ENCODE results near the gene CALM3.

CALM3 gene

GRCh38 chr19:46574533-46574932 is 26.6 kb upstream of the CALM3 start:
- Histone ChIP-seq H3K36me3 (ENCODE audit: insufficient read depth, low read length) (no peaks in the 10 kb centered on the region), H2AFZ (ENCODE audit: low read length, unreplicated experiment) (no peak overlapping the region), H3K4me1 (ENCODE audit: control insufficient read depth, insufficient read depth, low read length, unreplicated experiment) (no peaks in the 10 kb centered on the region), H3K27me3 (ENCODE audit: insufficient read depth, low read length) (no peaks in the 10 kb centered on the region), H3K27ac (ENCODE audit: low read depth, low read length) (no peak overlapping the region), H3K4me3 (ENCODE audit: low read depth, low read length) (no peak overlapping the region), H3K79me2 (ENCODE audit: control insufficient read depth, insufficient read depth, low read length, unreplicated experiment) (no peaks in the 10 kb centered on the region)

- Histone ChIP-seq H3K27ac (ENCODE audit: low read depth, low read length) (no peak overlapping the region), H3K4me3 (ENCODE audit: low read depth, low read length) (no peak overlapping the region), H3K4me1 (ENCODE audit: control insufficient read depth, insufficient read depth, low read length, unreplicated experiment) (no peaks in the 10 kb centered on the region), H3K27me3 (ENCODE audit: insufficient read depth, low read length) (no peaks in the 10 kb centered on the region), H3K79me2 (ENCODE audit: control insufficient read depth, insufficient read depth, low read length, unreplicated experiment) (no peaks in the 10 kb centered on the region), H3K36me3 (ENCODE audit: insufficient read depth, low read length) (no peaks in the 10 kb centered on the region), H2AFZ (ENCODE audit: low read length, unreplicated experiment) (no peak overlapping the region)
These were observed 22.7 kb upstream of the CALM3 start for GRCh38 chr19:46578450-46578849.

- Histone ChIP-seq H2AFZ (ENCODE audit: low read length, unreplicated experiment) (no peak overlapping the region), H3K36me3 (ENCODE audit: insufficient read depth, low read length) (no peaks in the 10 kb centered on the region), H3K27me3 (ENCODE audit: insufficient read depth, low read length) (no peaks in the 10 kb centered on the region), H3K4me3 (ENCODE audit: low read depth, low read length) (no peak overlapping the region), H3K4me1 (ENCODE audit: control insufficient read depth, insufficient read depth, low read length, unreplicated experiment) (no peaks in the 10 kb centered on the region), H3K79me2 (ENCODE audit: control insufficient read depth, insufficient read depth, low read length, unreplicated experiment) (no peaks in the 10 kb centered on the region), H3K27ac (ENCODE audit: low read depth, low read length) (no peak overlapping the region)
These were observed 21.7 kb upstream of the CALM3 start for GRCh38 chr19:46579361-46579879.

DNA sequence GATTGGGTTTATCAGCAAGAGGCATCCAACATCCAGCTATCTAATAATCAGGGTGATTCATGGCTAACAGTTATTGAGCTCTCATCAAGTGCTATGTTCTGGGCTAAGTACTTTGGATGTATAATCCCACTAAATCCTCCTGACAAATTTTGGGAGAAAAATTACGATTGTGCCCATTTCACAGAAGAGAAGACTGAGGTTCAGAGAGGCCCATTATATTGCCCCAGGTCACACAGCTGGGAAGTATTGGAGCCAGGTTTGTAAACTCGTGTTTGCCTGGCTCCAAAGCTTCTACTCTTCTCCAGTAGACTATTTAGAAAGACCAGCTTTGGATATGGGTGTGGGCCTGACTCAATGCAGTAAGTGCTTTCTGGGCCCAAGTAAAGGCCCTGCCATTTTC is 20.9 kb upstream of the CALM3 start:
- H3K27ac ChIP-seq (ENCODE audit: low read depth, low read length), result no peak overlapping the region
- no peaks in the 10 kb centered on the region for H3K27me3 ChIP-seq (ENCODE audit: insufficient read depth, low read length)
- H3K4me3 ChIP-seq (ENCODE audit: low read depth, low read length), result no peak overlapping the region

GRCh38 chr19:46585539-46585938 is 15.6 kb upstream of the CALM3 start:
- Histone ChIP-seq H3K4me1 (ENCODE audit: control insufficient read depth, insufficient read depth, low read length, unreplicated experiment) (no peaks in the 10 kb centered on the region), H3K27ac (ENCODE audit: low read depth, low read length) (no peak overlapping the region), H3K36me3 (ENCODE audit: insufficient read depth, low read length) (no peaks in the 10 kb centered on the region), H3K4me3 (ENCODE audit: low read depth, low read length) (no peak overlapping the region), H2AFZ (ENCODE audit: low read length, unreplicated experiment) (no peak overlapping the region), H3K27me3 (ENCODE audit: insufficient read depth, low read length) (no peaks in the 10 kb centered on the region), H3K79me2 (ENCODE audit: control insufficient read depth, insufficient read depth, low read length, unreplicated experiment) (no peaks in the 10 kb centered on the region)

More for the DNA sequence above, 20.9 kb upstream of the CALM3 start:
- Histone ChIP-seq H3K79me2 (ENCODE audit: control insufficient read depth, insufficient read depth, low read length, unreplicated experiment) (no peaks in the 10 kb centered on the region), H3K4me1 (ENCODE audit: control insufficient read depth, insufficient read depth, low read length, unreplicated experiment) (no peaks in the 10 kb centered on the region), H2AFZ (ENCODE audit: low read length, unreplicated experiment) (no peak overlapping the region), H3K36me3 (ENCODE audit: insufficient read depth, low read length) (no peaks in the 10 kb centered on the region)

DNA sequence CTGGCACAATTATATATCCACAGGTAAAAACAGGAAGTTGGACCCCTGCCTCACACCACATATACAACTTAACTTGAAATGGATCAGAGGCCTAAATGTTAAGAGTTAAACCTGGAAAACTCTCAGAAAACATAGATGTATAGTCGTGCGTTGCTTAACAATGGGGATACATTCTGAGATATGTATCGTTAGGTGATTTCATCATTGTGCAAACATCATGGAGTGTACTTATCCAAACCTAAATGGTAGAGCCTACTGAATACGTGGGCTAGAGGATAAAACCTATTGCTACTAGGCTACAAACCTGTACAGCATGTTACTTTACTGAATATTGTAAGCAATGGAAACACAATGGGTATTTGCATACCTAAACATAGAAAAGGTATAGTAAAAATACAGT is 14.8 kb upstream of the CALM3 start:
- Histone ChIP-seq H3K36me3 (ENCODE audit: insufficient read depth, low read length) (no peaks in the 10 kb centered on the region), H3K4me1 (ENCODE audit: control insufficient read depth, insufficient read depth, low read length, unreplicated experiment) (no peaks in the 10 kb centered on the region), H3K79me2 (ENCODE audit: control insufficient read depth, insufficient read depth, low read length, unreplicated experiment) (no peaks in the 10 kb centered on the region), H3K27ac (ENCODE audit: low read depth, low read length) (no peak overlapping the region), H3K27me3 (ENCODE audit: insufficient read depth, low read length) (no peaks in the 10 kb centered on the region), H3K4me3 (ENCODE audit: low read depth, low read length) (no peak overlapping the region), H2AFZ (ENCODE audit: low read length, unreplicated experiment) (no peak overlapping the region)

- Histone ChIP-seq H3K4me1 (ENCODE audit: control insufficient read depth, insufficient read depth, low read length, unreplicated experiment) (no peaks in the 10 kb centered on the region), H3K79me2 (ENCODE audit: control insufficient read depth, insufficient read depth, low read length, unreplicated experiment) (no peaks in the 10 kb centered on the region), H3K27me3 (ENCODE audit: insufficient read depth, low read length) (no peaks in the 10 kb centered on the region), H3K36me3 (ENCODE audit: insufficient read depth, low read length) (no peaks in the 10 kb centered on the region), H3K27ac (ENCODE audit: low read depth, low read length) (no peak overlapping the region), H2AFZ (ENCODE audit: low read length, unreplicated experiment) (no peak overlapping the region), H3K4me3 (ENCODE audit: low read depth, low read length) (no peak overlapping the region)
These were observed 13.3 kb upstream of the CALM3 start for GRCh38 chr19:46587861-46588260.

GRCh38 chr19:46591254-46591653 is 9.9 kb upstream of the CALM3 start:
- Histone ChIP-seq H3K27ac (ENCODE audit: low read depth, low read length) (no peak overlapping the region), H3K4me3 (ENCODE audit: low read depth, low read length) (no peak overlapping the region), H3K4me1 (ENCODE audit: control insufficient read depth, insufficient read depth, low read length, unreplicated experiment) (no peaks in the 10 kb centered on the region), H3K36me3 (ENCODE audit: insufficient read depth, low read length) (no peaks in the 10 kb centered on the region), H3K27me3 (ENCODE audit: insufficient read depth, low read length) (no peaks in the 10 kb centered on the region), H3K79me2 (ENCODE audit: control insufficient read depth, insufficient read depth, low read length, unreplicated experiment) (no peaks in the 10 kb centered on the region), H2AFZ (ENCODE audit: low read length, unreplicated experiment) (no peak overlapping the region)

GRCh38 chr19:46591870-46592269 is 9.3 kb upstream of the CALM3 start:
- H3K4me1 ChIP-seq (ENCODE audit: control insufficient read depth, insufficient read depth, low read length, unreplicated experiment), result no peaks in the 10 kb centered on the region
- no peak overlapping the region for H3K4me3 ChIP-seq (ENCODE audit: low read depth, low read length)
- no peaks in the 10 kb centered on the region for H3K36me3 ChIP-seq (ENCODE audit: insufficient read depth, low read length)
- H2AFZ ChIP-seq (ENCODE audit: low read length, unreplicated experiment), result no peak overlapping the region
- H3K79me2 ChIP-seq (ENCODE audit: control insufficient read depth, insufficient read depth, low read length, unreplicated experiment), result no peaks in the 10 kb centered on the region
- no peaks in the 10 kb centered on the region for H3K27me3 ChIP-seq (ENCODE audit: insufficient read depth, low read length)
- H3K27ac ChIP-seq (ENCODE audit: low read depth, low read length), result no peak overlapping the region

GRCh38 chr19:46596008-46596407 is 5.1 kb upstream of the CALM3 start:
- Histone ChIP-seq H3K36me3 (ENCODE audit: insufficient read depth, low read length) (no peaks in the 10 kb centered on the region), H3K27me3 (ENCODE audit: insufficient read depth, low read length) (no peaks in the 10 kb centered on the region), H3K4me3 (ENCODE audit: low read depth, low read length) (no peak overlapping the region), H3K4me1 (ENCODE audit: control insufficient read depth, insufficient read depth, low read length, unreplicated experiment) (no peaks in the 10 kb centered on the region), H3K79me2 (ENCODE audit: control insufficient read depth, insufficient read depth, low read length, unreplicated experiment) (no peaks in the 10 kb centered on the region), H2AFZ (ENCODE audit: low read length, unreplicated experiment) (no peak overlapping the region), H3K27ac (ENCODE audit: low read depth, low read length) (no peak overlapping the region)

- Histone ChIP-seq H3K79me2 (ENCODE audit: control insufficient read depth, insufficient read depth, low read length, unreplicated experiment) (peaks cover 23% of the 10 kb centered on the region), H2AFZ (ENCODE audit: low read length, unreplicated experiment) (no peak overlapping the region), H3K36me3 (ENCODE audit: insufficient read depth, low read length) (no peaks in the 10 kb centered on the region), H3K27ac (ENCODE audit: low read depth, low read length) (no peak overlapping the region), H3K4me1 (ENCODE audit: control insufficient read depth, insufficient read depth, low read length, unreplicated experiment) (no peaks in the 10 kb centered on the region), H3K4me3 (ENCODE audit: low read depth, low read length) (no peak overlapping the region), H3K27me3 (ENCODE audit: insufficient read depth, low read length) (no peaks in the 10 kb centered on the region)
These were observed 2.7 kb upstream of the CALM3 start for GRCh38 chr19:46598372-46598917.
